H9 (cell line): ENCODE results near the gene LPAR1. TPM values are rescaled to one million over a fixed set of nuclear protein-coding genes. Genes with fewer than 3 reads are reported as not detected.

ENCODE experiments used
- DNase-seq: peaks from one replicate; pipeline ENCODE4 v3.0.0-alpha.2; 2017
- H2AFZ ChIP-seq: one replicate; pipeline ENCODE4 v1.6.1; 2013; ENCODE audit warnings: mild to moderate bottlenecking, low read length, control low read depth, moderate library complexity
- H2AK5ac ChIP-seq: 2 replicates; pipeline ENCODE4 v1.6.1; 2013; ENCODE audit warnings: low read length, control low read depth, mixed read lengths; ENCODE audit not compliant: insufficient read length
- H2BK120ac ChIP-seq: one replicate; pipeline ENCODE4 v1.6.1; 2013; ENCODE audit warnings: low read depth, mild to moderate bottlenecking, low read length, control low read depth, inconsistent platforms; ENCODE audit not compliant: poor library complexity, severe bottlenecking
- H2BK12ac ChIP-seq: 2 replicates; pipeline ENCODE4 v1.6.1; 2013; ENCODE audit warnings: low read length, control low read depth, mixed read lengths, low read depth; ENCODE audit not compliant: insufficient read length
- H2BK15ac ChIP-seq: 2 replicates; pipeline ENCODE4 v1.6.1; 2013; ENCODE audit warnings: low read depth, low read length, control low read depth
- H2BK20ac ChIP-seq: one replicate; pipeline ENCODE4 v1.6.1; 2013; ENCODE audit warnings: low read depth, mild to moderate bottlenecking, low read length, control low read depth, inconsistent platforms; ENCODE audit not compliant: poor library complexity, severe bottlenecking
- H2BK5ac ChIP-seq: 2 replicates; pipeline ENCODE4 v1.6.1; 2013; ENCODE audit warnings: low read length, control low read depth, mixed read lengths; ENCODE audit not compliant: insufficient read length
- H3K14ac ChIP-seq: 2 replicates; pipeline ENCODE4 v1.6.1; 2013; ENCODE audit warnings: low read length, control low read depth; ENCODE audit not compliant: insufficient read depth
- H3K18ac ChIP-seq: 2 replicates; pipeline ENCODE4 v1.6.1; 2013; ENCODE audit warnings: low read depth, mild to moderate bottlenecking, mixed read lengths, low read length, control low read depth; ENCODE audit not compliant: insufficient read length
- H3K23ac ChIP-seq: 2 replicates; pipeline ENCODE4 v1.6.1; 2013; ENCODE audit warnings: low read length, control low read depth, mixed read lengths, low read depth; ENCODE audit not compliant: insufficient read length
- H3K23me2 ChIP-seq: 2 replicates; pipeline ENCODE4 v1.6.1; 2013; ENCODE audit warnings: low read depth, mild to moderate bottlenecking, mixed read lengths, low read length, control low read depth; ENCODE audit not compliant: insufficient read length, poor library complexity, severe bottlenecking
- H3K27ac ChIP-seq: 2 replicates; pipeline ENCODE4 v1.5.1; 2013; ENCODE audit warnings: low read length, control low read depth, mixed read lengths, low read depth; ENCODE audit not compliant: insufficient read length
- H3K27me3 ChIP-seq: 2 replicates; pipeline ENCODE4 v1.6.1; 2013; ENCODE audit warnings: low read length, control low read depth, inconsistent platforms; ENCODE audit not compliant: insufficient read depth
- H3K4ac ChIP-seq: 2 replicates; pipeline ENCODE4 v1.6.1; 2013; ENCODE audit warnings: low read depth, mild to moderate bottlenecking, control low read depth, inconsistent platforms, low read length, moderate library complexity
- H3K4me1 ChIP-seq: 2 replicates; pipeline ENCODE4 v1.6.1; 2013; ENCODE audit warnings: low read length, control low read depth, inconsistent platforms; ENCODE audit not compliant: insufficient read depth
- H3K4me2 ChIP-seq: 2 replicates; pipeline ENCODE4 v1.6.1; 2013; ENCODE audit warnings: low read length, control low read depth, mixed read lengths; ENCODE audit not compliant: insufficient read length, insufficient read depth
- H3K56ac ChIP-seq: 2 replicates; pipeline ENCODE4 v1.6.1; 2013; ENCODE audit warnings: low read depth, mild to moderate bottlenecking, mixed read lengths, low read length, control low read depth; ENCODE audit not compliant: insufficient read length
- H3K79me1 ChIP-seq: 2 replicates; pipeline ENCODE4 v1.6.1; 2013; ENCODE audit warnings: low read depth, mild to moderate bottlenecking, moderate library complexity, low read length, control low read depth, inconsistent platforms; ENCODE audit not compliant: insufficient read depth, poor library complexity, severe bottlenecking
- H3K79me2 ChIP-seq: 2 replicates; pipeline ENCODE4 v1.6.1; 2013; ENCODE audit warnings: low read length, control low read depth, inconsistent platforms; ENCODE audit not compliant: insufficient read depth
- H3K9ac ChIP-seq: 2 replicates; pipeline ENCODE4 v1.6.1; 2013; ENCODE audit warnings: low read length, control low read depth, mixed read lengths; ENCODE audit not compliant: insufficient read length; ENCODE audit errors: extremely low read depth
- H3K9me3 ChIP-seq: one replicate; pipeline ENCODE4 v1.6.1; 2013; ENCODE audit warnings: low read depth, low read length, inconsistent platforms; ENCODE audit not compliant: control insufficient read depth
- H3T11ph ChIP-seq: one replicate; pipeline ENCODE4 v1.6.1; 2013; ENCODE audit warnings: mild to moderate bottlenecking, low read length, control low read depth, inconsistent platforms
- H4K20me1 ChIP-seq: one replicate; pipeline ENCODE4 v1.6.1; 2013; ENCODE audit not compliant: control insufficient read depth, insufficient read length, insufficient read depth
- H4K5ac ChIP-seq: 2 replicates; pipeline ENCODE4 v1.6.1; 2013; ENCODE audit warnings: low read depth, mild to moderate bottlenecking, mixed read lengths, low read length, control low read depth; ENCODE audit not compliant: insufficient read length
- H4K8ac ChIP-seq: replicated peaks from 2 replicates; pipeline ENCODE4 v1.6.1; 2013; ENCODE audit warnings: low read length, control low read depth, mixed read lengths, low read depth; ENCODE audit not compliant: insufficient read length
- H4K91ac ChIP-seq: 2 replicates; pipeline ENCODE4 v1.6.1; 2013; ENCODE audit warnings: low read depth, mild to moderate bottlenecking, moderate library complexity, mixed read lengths, low read length, control low read depth; ENCODE audit not compliant: insufficient read length
- H3K27ac Mint-ChIP-seq, 3 experiments: 2 replicates in 2 of 3; 3 replicates in 1 of 3; pipeline ENCODE4 v1.8.0; 2020 to 2021; ENCODE audit warnings: mixed read lengths in 3 of 3, mild to moderate bottlenecking in 1 of 3, moderate library complexity in 1 of 3
- H3K27me3 Mint-ChIP-seq: 2 replicates; pipeline ENCODE4 v1.8.0; 2021; ENCODE audit warnings: low read depth, mild to moderate bottlenecking, moderate library complexity, mixed read lengths
- H3K36me3 Mint-ChIP-seq, 3 experiments: 2 replicates in 2 of 3; 3 replicates in 1 of 3; pipeline ENCODE4 v1.8.0; 2020 to 2021; ENCODE audit warnings: low read depth in 3 of 3, mixed read lengths in 3 of 3; ENCODE audit not compliant: insufficient read depth in 1 of 3
- H3K4me1 Mint-ChIP-seq, 2 experiments: 2 replicates each; pipeline ENCODE4 v1.8.0; 2020; ENCODE audit warnings: mixed read lengths in 2 of 2
- H3K4me3 Mint-ChIP-seq, 2 experiments: 2 replicates in 1 of 2; 3 replicates in 1 of 2; pipeline ENCODE4 v1.8.0; 2020 to 2021; ENCODE audit warnings: mild to moderate bottlenecking in 2 of 2, mixed read lengths in 2 of 2, moderate library complexity in 1 of 2
- H3K9me3 Mint-ChIP-seq, 2 experiments: 2 replicates in 1 of 2; 3 replicates in 1 of 2; pipeline ENCODE4 v1.8.0; 2020; ENCODE audit warnings: mild to moderate bottlenecking in 2 of 2, mixed read lengths in 2 of 2, moderate library complexity in 1 of 2
- WGBS: extraction: QIAGEN DNeasy Blood & Tissue Kit; methylation state at CpG from one replicate; pipeline ENCODE4 v1.1.7; 2013; ENCODE audit warnings: missing lambda C conversion rate, low lambda C conversion rate, mixed read lengths; ENCODE audit not compliant: insufficient read length; ENCODE audit errors: extremely low coverage; 5-methylcytosine and 5-hydroxymethylcytosine counted together
- total RNA-seq: library from RNA; stranded (reverse); gene quantifications from 2 replicates; pipeline ENCODE4 v1.2.1, GENCODE V29; 2021
- TF ChIP-seq, protein P1 (sequence below): fragments of 200-600 bp; sonication (generic); conservative IDR thresholded peaks from 3 replicates; pipeline ENCODE4 v1.8.0; 2021; ENCODE audit warnings: antibody characterized with exemption, mild to moderate bottlenecking

The LPAR1 gene
- total RNA-seq, 1 experiment from 2014 or later, result 1.3 TPM

DNA sequence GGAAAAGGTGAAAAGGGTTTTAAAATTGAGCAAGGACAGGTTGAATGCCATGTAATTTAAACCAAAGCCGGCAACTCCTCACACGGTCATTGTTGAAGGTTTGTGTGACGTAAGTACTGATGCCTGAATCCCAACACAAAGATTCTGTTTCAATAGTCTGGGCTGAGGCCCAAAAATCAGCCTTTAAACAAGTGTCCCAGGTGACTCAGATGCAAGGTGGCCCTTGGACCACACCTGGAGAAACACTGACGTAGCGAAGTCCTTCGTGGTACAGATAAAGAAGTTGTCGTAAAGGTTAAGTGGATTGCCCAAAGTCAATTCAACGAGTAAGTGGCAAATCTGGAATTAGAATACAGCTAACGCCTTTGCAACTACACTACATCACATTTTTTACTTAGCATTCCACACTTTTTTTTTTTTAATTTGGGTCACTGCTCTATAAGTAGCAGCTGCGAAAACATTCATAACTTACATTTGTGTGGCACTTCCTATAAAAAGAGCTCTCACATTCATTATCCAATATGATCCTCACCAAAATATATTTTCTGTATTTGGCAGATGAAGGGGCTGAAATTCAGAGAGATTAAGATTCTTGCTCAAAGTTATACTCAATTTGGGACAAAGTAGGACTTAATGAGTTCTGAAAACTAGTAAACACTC, 111.3 kb downstream of the LPAR1 start:
- H2AK5ac ChIP-seq, result no peak overlapping the region

More for the DNA sequence above, 111.3 kb downstream of the LPAR1 start:
- Mint-ChIP-seq H3K27me3 (no peaks in the 10 kb centered on the region), H3K36me3 (no peaks in the 10 kb centered on the region), H3K9me3 (no peaks in the 10 kb centered on the region), H3K27ac (peak overlapping the region in 1 of 3 experiments; percentile 69; a peak in 1 of 7 replicates), H3K4me1 (no peaks in the 10 kb centered on the region), H3K4me3 (no peak overlapping the region)
- no peaks in the 10 kb centered on the region for H3K23me2 ChIP-seq
- TF ChIP-seq, protein P1, sequence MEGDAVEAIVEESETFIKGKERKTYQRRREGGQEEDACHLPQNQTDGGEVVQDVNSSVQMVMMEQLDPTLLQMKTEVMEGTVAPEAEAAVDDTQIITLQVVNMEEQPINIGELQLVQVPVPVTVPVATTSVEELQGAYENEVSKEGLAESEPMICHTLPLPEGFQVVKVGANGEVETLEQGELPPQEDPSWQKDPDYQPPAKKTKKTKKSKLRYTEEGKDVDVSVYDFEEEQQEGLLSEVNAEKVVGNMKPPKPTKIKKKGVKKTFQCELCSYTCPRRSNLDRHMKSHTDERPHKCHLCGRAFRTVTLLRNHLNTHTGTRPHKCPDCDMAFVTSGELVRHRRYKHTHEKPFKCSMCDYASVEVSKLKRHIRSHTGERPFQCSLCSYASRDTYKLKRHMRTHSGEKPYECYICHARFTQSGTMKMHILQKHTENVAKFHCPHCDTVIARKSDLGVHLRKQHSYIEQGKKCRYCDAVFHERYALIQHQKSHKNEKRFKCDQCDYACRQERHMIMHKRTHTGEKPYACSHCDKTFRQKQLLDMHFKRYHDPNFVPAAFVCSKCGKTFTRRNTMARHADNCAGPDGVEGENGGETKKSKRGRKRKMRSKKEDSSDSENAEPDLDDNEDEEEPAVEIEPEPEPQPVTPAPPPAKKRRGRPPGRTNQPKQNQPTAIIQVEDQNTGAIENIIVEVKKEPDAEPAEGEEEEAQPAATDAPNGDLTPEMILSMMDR, result no peak
- no peak overlapping the region for H4K8ac ChIP-seq
- H3K4me1 ChIP-seq, result no peaks in the 10 kb centered on the region
- no peak for DNase-seq
- no peak overlapping the region for H2BK120ac ChIP-seq
- no peak overlapping the region for H2BK12ac ChIP-seq
- H3K4me2 ChIP-seq, result no peak overlapping the region
- H3K23ac ChIP-seq, result no peak overlapping the region
- no peaks in the 10 kb centered on the region for H3K9me3 ChIP-seq
- no peaks in the 10 kb centered on the region for H3K27me3 ChIP-seq
- no peak overlapping the region for H3K14ac ChIP-seq
- no peak overlapping the region for H3K56ac ChIP-seq
- H3K27ac ChIP-seq, result no peak overlapping the region
- H3K9ac ChIP-seq, result no peak overlapping the region
- no peaks in the 10 kb centered on the region for H3K79me2 ChIP-seq
- no peak overlapping the region for H2BK20ac ChIP-seq
- no peak overlapping the region for H2BK5ac ChIP-seq
- no peak overlapping the region for H4K91ac ChIP-seq
- no peak overlapping the region for H2AFZ ChIP-seq
- no CpG with 5 or more reads among the region's 10 CpGs for WGBS
- H4K5ac ChIP-seq, result no peak overlapping the region
- no peaks in the 10 kb centered on the region for H4K20me1 ChIP-seq
- H3T11ph ChIP-seq, result no peak overlapping the region
- H3K18ac ChIP-seq, result no peak overlapping the region
- H3K79me1 ChIP-seq, result no peaks in the 10 kb centered on the region
- H3K4ac ChIP-seq, result no peak overlapping the region
- no peak overlapping the region for H2BK15ac ChIP-seq
